GM21825 (cell line): Measurements from ENCODE around the gene WNT3A.

Experiments used
- ATAC-seq: cut with Tn5 transposase; IDR thresholded peaks from one replicate; pipeline ENCODE4 v1.9.1; 2021; ENCODE audit warnings: mild to moderate bottlenecking, moderate library complexity; ENCODE audit not compliant: unreplicated experiment

WNT3A gene

GRCh38 chr1:228047183-228047466 lies 40.3 kb downstream of the WNT3A start:
- no peak for ATAC-seq

DNA sequence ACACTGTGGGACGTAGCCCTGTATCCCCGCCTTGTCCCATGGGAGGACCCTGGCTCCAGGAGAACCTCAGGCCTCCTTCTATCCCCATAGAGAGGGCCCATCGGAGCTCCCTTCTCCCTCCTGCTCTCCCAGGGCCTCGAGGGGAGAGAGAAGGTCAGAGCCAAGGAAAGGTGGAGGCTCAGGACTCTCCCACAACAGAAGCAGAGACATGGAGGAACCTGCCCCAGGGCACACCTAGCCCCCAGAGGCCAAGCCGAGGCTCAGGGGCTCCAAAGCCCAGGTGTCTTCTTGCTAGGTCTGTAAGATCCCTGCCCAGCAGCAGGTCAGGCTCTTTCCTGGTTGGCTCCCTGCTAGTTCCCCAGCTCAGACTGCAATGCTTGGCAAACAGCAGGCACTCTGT lies 41.3 kb downstream of the WNT3A start:
- no peak for ATAC-seq

- ATAC-seq: no peak
Measured at GRCh38 chr1:228048659-228049298, 42.0 kb downstream of the WNT3A start.

- no peak for ATAC-seq
Measured at GRCh38 chr1:228050571-228051231, 43.9 kb downstream of the WNT3A start.

DNA sequence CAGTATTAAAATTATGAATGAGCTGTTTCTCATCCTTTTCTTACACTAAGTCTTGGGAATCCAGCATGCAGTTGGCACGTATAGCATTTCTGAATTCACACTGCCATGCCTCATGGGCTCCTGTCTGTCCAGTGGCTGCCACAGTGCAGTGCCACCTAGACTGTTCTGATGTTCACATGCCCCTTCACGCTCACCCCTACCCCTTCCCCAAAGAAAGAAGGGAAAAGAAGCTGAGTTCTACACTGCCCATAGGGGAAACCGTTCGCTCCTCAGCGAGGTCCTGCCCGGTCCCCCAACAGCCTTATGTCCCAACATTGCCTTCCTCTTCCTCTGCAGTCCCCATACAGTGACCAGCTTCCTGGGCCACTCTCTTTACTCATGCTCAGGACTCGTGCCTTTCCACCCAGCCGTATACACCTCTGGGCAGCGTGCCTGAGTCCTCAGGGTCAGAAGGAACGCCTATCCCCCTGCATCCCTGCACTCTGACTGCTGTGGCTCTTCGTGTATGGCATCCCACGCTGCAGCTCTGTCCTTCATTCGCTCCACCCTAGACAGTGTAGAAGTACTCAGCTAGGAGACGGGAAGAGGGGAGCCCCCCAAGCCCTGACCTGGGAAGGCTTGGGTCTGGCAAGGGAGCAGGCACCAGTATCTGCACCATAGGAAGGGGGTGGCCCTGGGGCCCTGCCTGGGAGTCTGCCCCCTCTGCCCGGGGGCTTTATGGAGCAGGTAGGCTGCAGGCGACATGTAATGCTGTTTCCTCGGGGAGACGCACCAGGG lies 51.6 kb downstream of the WNT3A start:
- ATAC-seq: no peak

DNA sequence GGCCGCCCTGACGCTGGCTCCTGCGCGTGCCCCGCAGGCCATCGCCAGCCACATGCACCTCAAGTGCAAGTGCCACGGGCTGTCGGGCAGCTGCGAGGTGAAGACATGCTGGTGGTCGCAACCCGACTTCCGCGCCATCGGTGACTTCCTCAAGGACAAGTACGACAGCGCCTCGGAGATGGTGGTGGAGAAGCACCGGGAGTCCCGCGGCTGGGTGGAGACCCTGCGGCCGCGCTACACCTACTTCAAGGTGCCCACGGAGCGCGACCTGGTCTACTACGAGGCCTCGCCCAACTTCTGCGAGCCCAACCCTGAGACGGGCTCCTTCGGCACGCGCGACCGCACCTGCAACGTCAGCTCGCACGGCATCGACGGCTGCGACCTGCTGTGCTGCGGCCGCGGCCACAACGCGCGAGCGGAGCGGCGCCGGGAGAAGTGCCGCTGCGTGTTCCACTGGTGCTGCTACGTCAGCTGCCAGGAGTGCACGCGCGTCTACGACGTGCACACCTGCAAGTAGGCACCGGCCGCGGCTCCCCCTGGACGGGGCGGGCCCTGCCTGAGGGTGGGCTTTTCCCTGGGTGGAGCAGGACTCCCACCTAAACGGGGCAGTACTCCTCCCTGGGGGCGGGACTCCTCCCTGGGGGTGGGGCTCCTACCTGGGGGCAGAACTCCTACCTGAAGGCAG lies 52.3 kb downstream of the WNT3A start:
- no peak for ATAC-seq

DNA sequence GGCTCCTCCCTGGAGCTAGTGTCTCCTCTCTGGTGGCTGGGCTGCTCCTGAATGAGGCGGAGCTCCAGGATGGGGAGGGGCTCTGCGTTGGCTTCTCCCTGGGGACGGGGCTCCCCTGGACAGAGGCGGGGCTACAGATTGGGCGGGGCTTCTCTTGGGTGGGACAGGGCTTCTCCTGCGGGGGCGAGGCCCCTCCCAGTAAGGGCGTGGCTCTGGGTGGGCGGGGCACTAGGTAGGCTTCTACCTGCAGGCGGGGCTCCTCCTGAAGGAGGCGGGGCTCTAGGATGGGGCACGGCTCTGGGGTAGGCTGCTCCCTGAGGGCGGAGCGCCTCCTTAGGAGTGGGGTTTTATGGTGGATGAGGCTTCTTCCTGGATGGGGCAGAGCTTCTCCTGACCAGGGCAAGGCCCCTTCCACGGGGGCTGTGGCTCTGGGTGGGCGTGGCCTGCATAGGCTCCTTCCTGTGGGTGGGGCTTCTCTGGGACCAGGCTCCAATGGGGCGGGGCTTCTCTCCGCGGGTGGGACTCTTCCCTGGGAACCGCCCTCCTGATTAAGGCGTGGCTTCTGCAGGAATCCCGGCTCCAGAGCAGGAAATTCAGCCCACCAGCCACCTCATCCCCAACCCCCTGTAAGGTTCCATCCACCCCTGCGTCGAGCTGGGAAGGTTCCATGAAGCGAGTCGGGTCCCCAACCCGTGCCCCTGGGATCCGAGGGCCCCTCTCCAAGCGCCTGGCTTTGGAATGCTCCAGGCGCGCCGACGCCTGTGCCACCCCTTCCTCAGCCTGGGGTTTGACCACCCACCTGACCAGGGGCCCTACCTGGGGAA lies 53.0 kb downstream of the WNT3A start:
- no peak for ATAC-seq

- ATAC-seq: no peak
Measured at GRCh38 chr1:228060458-228061190, 53.8 kb downstream of the WNT3A start.

DNA sequence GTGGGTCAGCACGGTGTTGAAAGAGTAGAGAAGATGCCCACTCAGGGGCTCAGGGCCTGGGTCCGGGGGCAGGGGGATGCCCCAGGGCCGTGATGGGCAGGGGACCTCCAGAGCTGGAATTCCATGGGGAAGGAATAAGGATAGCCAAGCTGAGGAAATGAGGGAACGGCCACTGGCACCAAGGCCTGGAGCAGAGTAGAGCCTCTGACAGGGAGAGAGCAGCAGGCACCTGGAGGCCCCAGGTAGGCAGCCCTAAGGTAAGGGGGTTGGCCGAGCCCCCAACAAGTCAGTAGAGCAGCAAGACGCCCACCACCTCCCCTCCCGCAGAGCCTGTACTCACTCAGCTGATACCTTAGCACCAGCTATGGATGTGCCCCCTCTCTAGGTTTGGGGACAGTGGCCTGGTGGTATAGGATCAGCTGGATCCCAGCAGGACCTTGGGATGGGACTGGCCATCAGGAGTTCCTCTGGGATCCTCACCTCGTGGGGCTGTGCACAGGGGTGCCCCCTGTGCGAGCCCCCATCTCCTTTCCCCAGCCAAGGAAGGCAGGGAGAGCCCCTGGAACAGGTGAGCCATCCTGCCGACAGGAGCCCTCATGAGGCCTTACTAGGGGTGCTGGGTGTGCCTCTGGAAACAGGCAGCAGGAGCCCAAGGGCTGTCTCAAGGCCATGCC lies 54.8 kb downstream of the WNT3A start:
- ATAC-seq: no peak

DNA sequence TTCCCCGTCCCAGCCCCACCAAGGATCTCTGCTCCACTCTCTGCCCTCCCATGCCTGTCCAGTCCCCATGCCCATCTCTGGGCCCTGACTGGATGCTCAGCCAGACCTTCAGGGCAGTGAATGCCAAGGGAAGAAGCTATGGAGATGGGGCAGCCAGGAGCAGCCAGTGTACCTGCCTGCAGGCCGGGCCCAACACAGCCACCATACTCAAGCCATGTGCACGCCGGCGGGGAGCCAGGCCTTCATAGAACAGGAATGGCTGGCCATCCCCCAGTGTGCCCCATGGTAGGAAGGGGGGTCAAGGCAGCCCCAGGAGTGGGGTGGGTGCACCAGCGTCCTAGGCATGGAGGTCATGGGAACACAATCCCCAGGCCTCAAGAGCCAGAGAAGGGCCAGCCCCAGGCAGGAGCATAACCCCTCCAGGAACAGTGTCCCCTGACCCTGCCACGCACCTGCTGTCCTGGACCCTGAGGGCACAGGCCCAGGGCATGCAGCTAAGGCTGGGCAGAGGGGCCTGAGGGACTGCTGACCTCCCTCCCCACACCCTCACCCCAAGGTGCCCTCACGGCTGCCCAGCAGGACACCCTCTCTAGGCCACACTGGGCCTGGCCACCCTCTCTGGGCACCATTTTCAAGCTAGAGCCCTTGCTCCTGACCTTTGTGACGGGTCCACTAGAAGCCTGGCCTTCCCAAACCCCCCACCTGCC lies 55.4 kb downstream of the WNT3A start:
- no peak for ATAC-seq

DNA sequence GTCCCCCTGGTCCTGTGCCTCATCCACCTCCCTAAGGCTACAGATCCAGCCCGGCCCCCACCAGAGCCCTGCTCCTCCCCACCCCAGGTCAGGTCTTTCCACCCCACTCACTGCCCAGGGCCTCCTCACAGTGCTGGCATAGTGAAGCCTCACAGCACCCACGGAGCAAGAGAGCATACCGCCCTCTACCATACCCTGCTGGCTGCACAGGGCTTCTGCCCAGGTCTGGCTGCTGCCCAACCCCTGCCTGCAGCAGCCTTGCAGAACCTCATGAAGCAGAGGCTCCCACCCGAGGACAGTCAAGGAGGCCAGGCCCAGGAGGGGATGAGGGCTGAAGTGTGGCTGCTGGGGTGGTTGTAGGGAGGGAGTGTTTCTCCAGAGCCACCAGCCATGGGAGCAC lies 56.0 kb downstream of the WNT3A start:
- no peak for ATAC-seq

- no peak for ATAC-seq
Measured at GRCh38 chr1:228063251-228064191, 56.7 kb downstream of the WNT3A start.

DNA sequence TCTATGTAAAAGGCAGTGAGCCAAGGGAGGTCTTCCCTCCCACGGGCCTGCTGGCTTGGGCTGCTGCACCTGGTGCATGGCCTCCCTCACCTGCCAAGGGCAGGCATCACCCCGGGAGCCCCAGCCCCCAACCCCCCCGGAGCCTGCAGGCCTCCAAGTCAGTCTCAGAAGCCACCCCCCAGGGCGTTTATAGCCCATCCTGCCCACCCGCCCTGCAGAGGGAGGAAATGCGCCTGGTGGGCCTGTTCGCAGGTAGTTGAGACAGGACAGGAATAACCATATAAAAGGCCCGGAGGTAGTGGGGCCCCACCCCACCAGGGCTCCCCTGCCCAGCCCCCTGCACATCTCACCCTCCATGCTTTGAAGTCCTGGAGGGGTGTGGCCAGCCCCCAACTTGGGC lies 57.5 kb downstream of the WNT3A start:
- ATAC-seq: no peak

DNA sequence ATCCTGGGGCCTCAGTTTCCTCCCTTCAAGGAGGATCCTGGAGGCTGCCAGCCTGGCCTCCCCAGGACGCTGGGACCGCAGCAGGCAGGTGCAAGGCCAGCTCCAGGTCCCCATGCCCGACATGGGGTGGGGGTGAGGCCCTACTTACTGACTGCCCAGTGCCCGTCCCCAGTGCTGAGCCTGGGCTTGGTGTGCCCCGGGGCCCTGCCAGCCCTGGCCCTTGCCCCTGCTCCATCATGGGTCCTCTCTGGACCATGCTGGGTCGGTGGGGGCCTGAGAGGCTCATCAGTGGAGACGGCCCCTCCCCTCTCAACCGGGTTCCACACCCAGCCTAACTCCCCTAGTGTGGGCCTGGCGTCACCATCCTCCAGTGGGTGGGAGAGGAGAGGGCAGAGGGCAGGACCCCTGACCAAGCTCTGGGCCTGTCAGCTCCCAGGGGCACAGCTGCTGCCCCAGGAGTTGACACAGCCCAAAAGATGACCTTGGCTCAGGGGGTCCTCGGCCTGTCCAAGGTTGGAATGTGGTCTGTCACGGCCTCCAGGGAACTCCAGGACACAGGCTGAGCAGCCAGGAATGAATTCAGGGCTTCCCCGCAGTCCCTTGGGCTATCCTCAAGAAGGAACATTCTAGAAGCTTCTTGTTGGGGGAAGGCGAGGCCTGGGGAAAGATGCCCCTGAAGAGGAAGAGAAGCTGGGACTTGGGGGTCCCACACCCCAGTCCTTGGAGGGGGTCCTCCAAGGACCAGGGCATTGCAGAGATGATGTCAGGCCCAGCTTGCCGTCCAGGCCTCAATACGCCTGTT lies 58.1 kb downstream of the WNT3A start:
- ATAC-seq: no peak

DNA sequence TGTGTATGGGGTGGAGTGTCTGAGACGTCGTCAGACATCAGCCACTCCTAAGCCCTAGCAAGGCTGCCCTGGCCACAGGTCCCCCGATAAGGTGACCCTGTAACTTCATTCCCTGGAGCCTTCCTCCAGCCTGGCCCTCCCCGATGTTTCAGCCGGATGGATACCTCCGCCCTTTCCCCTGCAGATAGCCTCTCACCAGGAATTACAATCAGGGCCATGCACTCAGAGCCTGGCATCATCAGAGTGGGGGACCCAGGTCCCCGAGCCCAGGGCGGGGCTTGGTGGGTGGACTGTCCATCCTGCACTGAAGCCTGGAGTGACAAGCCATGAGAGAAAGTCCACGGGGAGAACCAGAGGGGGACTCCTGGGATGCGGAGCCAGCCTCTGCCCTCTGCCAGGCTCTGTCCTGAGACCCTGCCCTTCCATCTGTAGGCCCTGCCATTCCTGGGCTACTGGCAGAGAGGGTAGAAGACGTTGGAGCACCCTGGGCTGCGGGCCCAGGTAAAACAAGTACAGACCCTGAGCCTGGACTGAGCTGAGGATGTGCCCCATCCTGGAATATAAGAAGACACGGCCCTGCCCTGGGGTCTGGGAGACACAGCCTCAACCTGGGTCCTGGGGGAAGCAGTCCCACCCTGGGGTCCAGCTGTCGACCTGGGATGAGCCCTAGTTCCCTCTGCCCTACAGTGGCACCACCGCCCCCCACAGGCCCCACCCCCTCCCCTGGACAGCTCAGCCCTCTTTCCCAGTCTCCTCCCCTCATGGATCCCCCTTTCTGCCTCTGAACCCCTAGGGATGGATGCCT lies 58.9 kb downstream of the WNT3A start:
- ATAC-seq: no peak

DNA sequence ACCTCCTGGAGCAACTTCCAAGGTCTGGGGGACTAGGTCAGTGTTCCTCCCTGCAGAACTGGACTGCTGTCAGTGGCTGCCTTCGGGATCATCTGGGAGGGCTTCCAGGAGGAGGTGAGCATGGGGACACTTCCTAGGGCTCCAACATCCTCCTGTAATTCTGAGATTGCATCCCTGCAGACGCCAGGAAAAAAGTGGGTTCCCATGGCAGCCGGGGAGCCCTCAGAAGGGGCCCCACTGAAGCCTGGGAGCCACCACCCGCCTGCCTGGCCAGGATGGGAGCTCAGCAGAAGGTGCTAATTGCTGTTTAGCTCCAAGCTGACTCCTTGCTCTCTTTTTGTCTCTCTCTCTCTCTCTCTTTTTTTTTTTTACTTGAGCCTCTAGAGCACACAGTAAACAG lies 59.6 kb downstream of the WNT3A start:
- ATAC-seq: no peak
